Measurements from ENCODE around the gene RBP2.

GRCh38 chr3:139470199-139470598 lies 6.1 kb downstream of the RBP2 start:
- TF ChIP-seq EP300 (IDR thresholded peaks at IDR 0.05; ENCODE audit: low read depth): no peak
- no peak for TF ChIP-seq CTCF (IDR thresholded peaks at IDR 0.05)
